Pancreas (tissue), 10 donors: ENCODE data around the gene TMEM132C. TPM values are rescaled to one million over a fixed set of nuclear protein-coding genes. Genes with fewer than 3 reads are reported as not detected.
A peak's percentile ranks its signal among the peaks of the same experiment; 100 is the strongest.

ENCODE experiments used
- ATAC-seq, 4 donors: fragments of 200-7000 bp; cut with Tn5 transposase; one replicate each; pipeline versions ENCODE4 v1.8.0 to v1.9.1; 2020; ENCODE audit warnings: mild to moderate bottlenecking in 4 of 4, moderate library complexity in 4 of 4
- DNase-seq, 6 donors: peaks; one replicate each; pipeline ENCODE4 v3.0.0-alpha.2; 2020
- FAIRE-seq: peaks from 2 replicates; lab custom pipeline; 2012; peaks lifted over from hg19 to GRCh38; lab: Jason Lieb, UNC
- H3K27ac ChIP-seq, 4 donors: fragments of 200-600 bp; sonication (generic); 1 replicate in 3 of 4; 2 replicates in 1 of 4; pipeline versions ENCODE4 v1.5.0 to v1.8.0; 2020
- H3K27me3 ChIP-seq, 4 donors: fragments of 200-600 bp; one replicate each; pipeline ENCODE4 v1.8.0; 2021
- H3K36me3 ChIP-seq, 3 donors: fragments of 200-600 bp; sonication (generic) in 1 of 3; one replicate each; pipeline versions ENCODE4 v1.5.0 to v1.8.0; 2020 to 2021
- H3K4me1 ChIP-seq, 3 donors: fragments of 200-600 bp; one replicate each; pipeline ENCODE4 v1.8.0; 2021
- H3K4me3 ChIP-seq, 4 donors: fragments of 200-600 bp; sonication (generic) in 2 of 4; one replicate each; pipeline versions ENCODE4 v1.5.0 to v1.8.0; 2020 to 2021
- H3K9me3 ChIP-seq, 4 donors: fragments of 200-600 bp; one replicate each; pipeline ENCODE4 v1.8.0; 2021
- CTCF ChIP-seq, 4 donors: fragments of 200-600 bp; sonication (generic) in 3 of 4; IDR thresholded peaks; one replicate each; pipeline versions ENCODE4 v1.5.0 to v1.8.0; 2021; ENCODE audit warnings: antibody characterized with exemption in 4 of 4
- WGBS, 2 donors: extraction: QIAGEN DNeasy Blood & Tissue Kit; methylation state at CpG; one replicate each; pipeline ENCODE4 v1.1.7; 2013; 5-methylcytosine and 5-hydroxymethylcytosine counted together
- intact Hi-C, 3 donors: fragments of 100-400 bp; cut with DNase I; formaldehyde crosslinking; loops; one replicate each; pipeline versions ENCODE4 v1.11.1 to v1.14.2; 2022
- polyA plus RNA-seq, 2 donors: library from polyadenylated mRNA; stranded (reverse); fragments of 200-250 nt; gene quantifications; one replicate each; pipeline ENCODE4 v1.2.3, GENCODE V29; 2013
- total RNA-seq, 6 donors: library from RNA; stranded (reverse); fragmentation: NEBNext Ultra II Directional in 4 of 6; extraction: Animal tissue kit (Norgen Biotek cat#: 25700) in 4 of 6; gene quantifications; one replicate each; pipeline versions ENCODE4 v1.2.1 to v1.2.4, GENCODE V29; 2021 to 2023
- donor health status: healthy with polysubstance abuse.
- donor health status: DM: no; HTN: no; CAD: no; lungs with moderate emphysema.
- donor health status: DM: no; HTN: no; CAD: no.
- donor health status: control.
- donor health status: control.
- donor health status: Bipolar disorder and iron deficiency.
- donor health status: DM: yes; HTN: yes; CAD: no.
- donor health status: DM: no; HTN: no; CAD: no.
- donor health status: DM: no; HTN: no; CAD: no.
- donor health status: DM: yes; HTN: yes; CAD: no.

The TMEM132C gene
- total and polyA plus RNA-seq, 8 donors, result 0.63 to 5.8 (median 3.1) TPM

GRCh38 chr12:128367961-128368360 lies 101.0 kb downstream of the TMEM132C start:
- intact Hi-C loops, result no loop called here
- ATAC-seq (no peak), FAIRE-seq (no peak), DNase-seq (no peak)
- no peaks in the 10 kb centered on the region for H3K4me1 ChIP-seq
- peaks cover 0 to 9% (median 0%) of the 10 kb centered on the region in 4 donors for H3K27me3 ChIP-seq
- no peak overlapping the region for H3K4me3 ChIP-seq
- no peak overlapping the region for H3K27ac ChIP-seq
- no peak for TF ChIP-seq CTCF (IDR thresholded peaks at IDR 0.05)
- H3K9me3 ChIP-seq, result no peaks in the 10 kb centered on the region
- 65 to 77% methylated on average over 7 of the region's 7 CpGs for WGBS, 2 donors
- H3K36me3 ChIP-seq, result no peaks in the 10 kb centered on the region

GRCh38 chr12:128381541-128381940 lies 114.6 kb downstream of the TMEM132C start:
- Histone ChIP-seq H3K27me3 (no peaks in the 10 kb centered on the region), H3K4me1 (no peaks in the 10 kb centered on the region), H3K9me3 (no peaks in the 10 kb centered on the region), H3K36me3 (no peaks in the 10 kb centered on the region), H3K4me3 (no peak overlapping the region), H3K27ac (no peak overlapping the region)
- intact Hi-C loops, result no loop called here
- DNase-seq, result no peak
- ATAC-seq, result peak in 1 of 4 donors; percentile 25
- 25 to 29% methylated on average over 12 of the region's 12 CpGs for WGBS, 2 donors
- no peak for TF ChIP-seq CTCF (IDR thresholded peaks at IDR 0.05)
- no peak for FAIRE-seq

- no peak for TF ChIP-seq CTCF (IDR thresholded peaks at IDR 0.05)
- Histone ChIP-seq H3K36me3 (no peaks in the 10 kb centered on the region), H3K4me3 (no peak overlapping the region), H3K27me3 (no peaks in the 10 kb centered on the region), H3K9me3 (no peaks in the 10 kb centered on the region), H3K27ac (no peak overlapping the region), H3K4me1 (no peaks in the 10 kb centered on the region)
- intact Hi-C loops, result no loop called here
- FAIRE-seq (no peak), ATAC-seq (peak in 1 of 4 donors; percentile 41), DNase-seq (no peak)
- 25 to 28% methylated on average over 10 of the region's 10 CpGs for WGBS, 2 donors
Observed at GRCh38 chr12:128381946-128382345, 115.0 kb downstream of the TMEM132C start.

- no peak overlapping the region for H3K4me3 ChIP-seq
- no peak for FAIRE-seq
- TF ChIP-seq CTCF (IDR thresholded peaks at IDR 0.05), result no peak
- no peak for DNase-seq
- 66 to 81% methylated on average over 7 of the region's 7 CpGs for WGBS, 2 donors
- no peaks in the 10 kb centered on the region for H3K4me1 ChIP-seq
- ATAC-seq, result no peak
- no peak overlapping the region for H3K27ac ChIP-seq
- no peaks in the 10 kb centered on the region for H3K27me3 ChIP-seq
- H3K36me3 ChIP-seq, result no peaks in the 10 kb centered on the region
- H3K9me3 ChIP-seq, result no peaks in the 10 kb centered on the region
- intact Hi-C loops, result no loop called here
Observed at GRCh38 chr12:128382946-128383345, 116.0 kb downstream of the TMEM132C start.

GRCh38 chr12:128383357-128383937 lies 116.5 kb downstream of the TMEM132C start:
- Histone ChIP-seq H3K27ac (no peak overlapping the region), H3K4me3 (no peak overlapping the region), H3K4me1 (no peaks in the 10 kb centered on the region), H3K9me3 (no peaks in the 10 kb centered on the region), H3K27me3 (no peaks in the 10 kb centered on the region), H3K36me3 (no peaks in the 10 kb centered on the region)
- no peak for TF ChIP-seq CTCF (IDR thresholded peaks at IDR 0.05)
- DNase-seq (no peak), ATAC-seq (no peak), FAIRE-seq (no peak)
- 31 to 44% methylated on average over 18 of the region's 18 CpGs for WGBS, 2 donors
- intact Hi-C loops, result no loop called here
